B cell (primary cell): Measurements from ENCODE around the gene RFC5. TPM values are rescaled to one million over a fixed set of nuclear protein-coding genes. Genes with fewer than 3 reads are reported as not detected.

ENCODE experiments used
- ATAC-seq: fragments of 200-7000 bp; cut with Tn5 transposase; one replicate; pipeline ENCODE4 v1.10.0; 2021; ENCODE audit warnings: low read depth, mild to moderate bottlenecking, moderate number of reproducible peaks, moderate library complexity
- CTCF ChIA-PET: fragments of 350-600 bp; sonication (Branson Sonifier 250); formaldehyde crosslinking; loops from one replicate; lab custom pipeline; 2021; ENCODE audit warnings: antibody characterized with exemption, inconsistent platforms; lab: Charles Lee
- POLR2A ChIA-PET: fragments of 350-600 bp; sonication (Branson Sonifier 250); formaldehyde crosslinking; loops from one replicate; lab custom pipeline; 2021; ENCODE audit warnings: antibody characterized with exemption; lab: Charles Lee
- DNase-seq: peaks from one replicate; pipeline ENCODE4 v3.0.0; 2013
- H2AFZ ChIP-seq: 2 replicates; pipeline ENCODE4 v1.6.1; 2012; ENCODE audit warnings: mild to moderate bottlenecking, low read depth, low read length; ENCODE audit not compliant: insufficient read depth, poor library complexity, severe bottlenecking
- H3K27ac ChIP-seq, 2 donors: 1 replicate in 1 of 2; 2 replicates in 1 of 2; pipeline ENCODE4 v1.5.1; 2012 to 2013; ENCODE audit warnings: low read length in 2 of 2, mild to moderate bottlenecking in 2 of 2, moderate library complexity in 1 of 2
- H3K27me3 ChIP-seq, 4 experiments: fragments of 200-600 bp in 1 of 4; sonication (generic) in 1 of 4; replicated peaks in 1 of 4; 1 replicate in 2 of 4; 2 replicates in 2 of 4; pipeline versions ENCODE4 v1.6.1 to v1.7.0; 2013 to 2016; ENCODE audit warnings: low read length in 3 of 4, mild to moderate bottlenecking in 2 of 4, mixed read lengths in 1 of 4, moderate library complexity in 1 of 4; ENCODE audit not compliant: insufficient read depth in 4 of 4, control insufficient read depth in 3 of 4; ENCODE audit errors: control extremely low read depth in 1 of 4
- H3K36me3 ChIP-seq, 2 experiments: replicated peaks in 1 of 2; 1 replicate in 1 of 2; 2 replicates in 1 of 2; pipeline versions ENCODE4 v1.6.1 to v1.7.1; 2013; ENCODE audit warnings: low read length in 1 of 2; ENCODE audit not compliant: insufficient read depth in 2 of 2, control insufficient read depth in 1 of 2; ENCODE audit errors: control extremely low read depth in 1 of 2, extremely low read depth in 1 of 2
- H3K4me1 ChIP-seq, 2 donors: fragments of 200-600 bp in 1 of 2; sonication (generic) in 1 of 2; 1 replicate in 1 of 2; 2 replicates in 1 of 2; pipeline versions ENCODE4 v1.5.1 to v1.6.1; 2013 to 2017; ENCODE audit warnings: low read length in 2 of 2; ENCODE audit not compliant: control insufficient read depth in 2 of 2, insufficient read depth in 2 of 2
- H3K4me2 ChIP-seq: replicated peaks from 2 replicates; pipeline ENCODE3; 2012; ENCODE audit warnings: mild to moderate bottlenecking, low read depth, low read length; ENCODE audit not compliant: poor library complexity, severe bottlenecking
- H3K4me3 ChIP-seq, 5 experiments: fragments of 200-600 bp in 1 of 5; sonication (generic) in 1 of 5; 1 replicate in 3 of 5; 2 replicates in 2 of 5; pipeline versions ENCODE4 v1.5.1 to v1.7.0; 2011 to 2016; ENCODE audit warnings: low read length in 4 of 5, mild to moderate bottlenecking in 4 of 5, low read depth in 2 of 5, control low read depth in 1 of 5, moderate library complexity in 1 of 5; ENCODE audit not compliant: insufficient read depth in 1 of 5; ENCODE audit errors: control extremely low read depth in 1 of 5, extremely low read depth in 1 of 5
- H3K79me2 ChIP-seq: fragments of 200-600 bp; sonication (generic); one replicate; pipeline ENCODE4 v1.6.0; 2016; ENCODE audit warnings: low read length; ENCODE audit not compliant: control insufficient read depth, insufficient read depth
- H3K9ac ChIP-seq: fragments of 200-600 bp; sonication (generic); 2 replicates; pipeline ENCODE4 v1.6.1; 2017; ENCODE audit warnings: mild to moderate bottlenecking, low read length, moderate library complexity
- H3K9me3 ChIP-seq, 3 donors: one replicate each; pipeline versions ENCODE4 v1.6.1 to v1.7.1; 2013; ENCODE audit warnings: low read length in 2 of 3; ENCODE audit not compliant: control insufficient read depth in 2 of 3, insufficient read depth in 1 of 3; ENCODE audit errors: control extremely low read depth in 1 of 3
- H4K20me1 ChIP-seq: 2 replicates; pipeline ENCODE4 v1.6.0; 2012; ENCODE audit warnings: mild to moderate bottlenecking, low read length; ENCODE audit not compliant: insufficient read depth, control insufficient read depth, poor library complexity, severe bottlenecking
- H3K27ac Mint-ChIP-seq: one replicate; pipeline ENCODE4 v1.8.0; 2021; ENCODE audit warnings: mixed read lengths
- H3K27me3 Mint-ChIP-seq: one replicate; pipeline ENCODE4 v1.8.0; 2021; ENCODE audit warnings: mixed read lengths
- H3K4me1 Mint-ChIP-seq: one replicate; pipeline ENCODE4 v1.8.0; 2021; ENCODE audit warnings: mixed read lengths
- H3K4me3 Mint-ChIP-seq: one replicate; pipeline ENCODE4 v1.8.0; 2021; ENCODE audit warnings: mixed read lengths
- H3K9me3 Mint-ChIP-seq: one replicate; pipeline ENCODE4 v1.8.0; 2022; ENCODE audit warnings: mixed read lengths; ENCODE audit not compliant: insufficient read depth
- CTCF ChIP-seq: fragments of 200-600 bp; IDR thresholded peaks from one replicate; pipeline ENCODE4 v1.8.0; 2022; ENCODE audit warnings: antibody characterized with exemption, mild to moderate bottlenecking
- EZH2 ChIP-seq: IDR thresholded peaks from 2 replicates; pipeline ENCODE4 v1.6.1; 2012; ENCODE audit warnings: borderline replicate concordance, low read depth, mild to moderate bottlenecking, moderate library complexity, low read length; ENCODE audit not compliant: insufficient read depth, poor library complexity, severe bottlenecking
- WGBS: methylation state at CpG from one replicate; pipeline ENCODE4 v1.1.5; 2013; ENCODE audit warnings: missing lambda C conversion rate; ENCODE audit not compliant: insufficient coverage; 5-methylcytosine and 5-hydroxymethylcytosine counted together
- intact Hi-C: fragments of 100-400 bp; cut with micrococcal nuclease; formaldehyde crosslinking; loops from one replicate; pipeline ENCODE4 v1.10.0; 2022
- polyA plus RNA-seq: library from polyadenylated mRNA; depleted of rRNA; stranded (reverse); fragments of >200 nt; gene quantifications from 2 replicates; pipeline ENCODE4 v1.2.3, GENCODE V29; 2012
- total RNA-seq, 2 donors: library from RNA; stranded (reverse); fragments of 120-200 nt in 1 of 2; gene quantifications; 1 replicate in 1 of 2; 2 replicates in 1 of 2; pipeline versions ENCODE4 v1.2.3 to v1.2.4, GENCODE V29; 2013 to 2022

RFC5 gene
- total and polyA plus RNA-seq, 2 donors (not counting 1 experiment from before 2014, with no cell fraction given), result 22.7 to 23.2 TPM

DNA sequence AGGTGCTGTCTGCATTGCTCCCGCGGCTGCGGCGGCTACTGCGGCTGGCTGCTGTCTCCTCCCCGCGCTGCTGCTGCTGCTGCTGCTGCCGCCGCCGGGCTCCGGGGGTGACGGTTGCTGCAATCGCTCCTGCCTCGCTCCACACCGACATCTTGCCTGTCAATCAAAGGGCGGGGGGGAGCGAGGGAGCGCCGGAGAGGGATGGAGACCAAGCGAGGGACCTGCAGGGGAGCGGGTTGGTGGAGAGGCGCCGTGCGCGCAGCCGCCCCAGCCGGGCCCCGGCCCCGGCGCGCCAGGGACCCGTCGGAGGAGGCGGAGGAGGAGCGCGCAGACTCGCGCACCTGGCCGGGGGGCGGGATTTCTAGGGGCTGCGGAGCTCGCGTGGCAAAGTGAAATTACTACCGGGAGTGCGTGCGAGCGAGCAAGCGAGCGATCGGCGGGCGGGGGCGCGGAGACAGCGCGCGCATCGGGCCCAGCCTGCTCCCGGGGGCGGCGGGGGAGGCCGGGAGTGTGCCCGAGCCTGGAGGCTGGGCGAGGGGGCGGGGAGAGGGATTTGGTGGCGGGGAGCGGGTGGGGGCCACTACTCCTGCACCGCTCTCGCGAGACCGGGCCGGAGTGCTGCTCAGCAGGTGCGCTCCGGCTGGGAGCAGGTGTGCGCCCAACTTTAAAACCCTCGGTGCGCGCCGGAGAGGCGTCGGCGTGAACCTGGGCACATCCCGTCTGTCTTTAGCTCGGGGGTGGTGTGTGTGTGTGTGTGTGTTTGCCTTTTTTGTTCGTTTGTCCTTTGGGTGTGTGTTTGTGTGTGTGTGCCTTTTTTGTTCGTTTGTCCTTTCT lies 47.5 kb upstream of the RFC5 start, which contains the start of gene KSR2:
KSR2 (minus strand) TSS at position 165 of the 834 bp plus-strand sequence. CDS start 735 bp downstream, outside the sequence.
- H3K79me2 ChIP-seq, result no peaks in the 10 kb centered on the region
- Mint-ChIP-seq H3K27me3 (peaks cover 66% of the 10 kb centered on the region), H3K4me3 (peak within 1 kb of the TSS; percentile 77), H3K27ac (no peak within 1 kb of the TSS), H3K4me1 (peaks cover 7% of the 10 kb centered on the region), H3K9me3 (peaks cover 11% of the 10 kb centered on the region)
- WGBS, result 1% methylated on average over 84 of the region's 86 CpGs
- peak within 1 kb of the TSS; percentile 69 for H3K4me2 ChIP-seq
- peak within 1 kb of the TSS; percentile 58 for H2AFZ ChIP-seq
- peaks cover 0 to 14% (median 9%) of the 10 kb centered on the region in 3 donors for H3K9me3 ChIP-seq
- TF ChIP-seq CTCF, result no peak
- no peak for TF ChIP-seq EZH2
- no peaks in the 10 kb centered on the region for H4K20me1 ChIP-seq
- CTCF ChIA-PET, result no interaction called here
- H3K4me1 ChIP-seq, result peaks cover 8 to 9% of the 10 kb centered on the region in 2 donors
- H3K9ac ChIP-seq, result peak within 1 kb of the TSS; percentile 29
- intact Hi-C loops, result no loop called here
- H3K27me3 ChIP-seq, result peaks cover 0 to 29% (median 12%) of the 10 kb centered on the region in 4 experiments
- peak; percentile 28 for DNase-seq
- no peaks in the 10 kb centered on the region for H3K36me3 ChIP-seq
- H3K4me3 ChIP-seq, result peak within 1 kb of the TSS in 3 of 5 experiments; percentile 15 to 36 (median 29)
- POLR2A ChIA-PET, result no interaction called here
- ATAC-seq, result peak; percentile 17
- H3K27ac ChIP-seq, result no peak within 1 kb of the TSS

- Histone ChIP-seq H3K9ac (no peak overlapping the region), H3K79me2 (no peaks in the 10 kb centered on the region), H3K27me3 (peaks cover 0 to 29% (median 10%) of the 10 kb centered on the region in 4 experiments), H3K4me2 (no peak overlapping the region), H3K9me3 (peaks cover 0 to 14% (median 7%) of the 10 kb centered on the region in 3 donors), H3K27ac (no peak overlapping the region), H4K20me1 (no peaks in the 10 kb centered on the region), H3K4me1 (peaks cover 8 to 9% of the 10 kb centered on the region in 2 donors), H3K36me3 (no peaks in the 10 kb centered on the region), H2AFZ (no peak overlapping the region), H3K4me3 (no peak overlapping the region)
- Mint-ChIP-seq H3K4me1 (peaks cover 7% of the 10 kb centered on the region), H3K4me3 (peak overlapping the region; percentile 23), H3K9me3 (peaks cover 11% of the 10 kb centered on the region), H3K27me3 (peaks cover 63% of the 10 kb centered on the region), H3K27ac (no peak overlapping the region)
- DNase-seq (no peak), ATAC-seq (no peak)
- ChIA-PET CTCF (no interaction called here), POLR2A (no interaction called here)
- TF ChIP-seq CTCF (no peak), EZH2 (no peak)
- WGBS, result no CpG with 5 or more reads among the region's 4 CpGs
- intact Hi-C loops, result no loop called here
Measured at GRCh38 chr12:117970334-117970733, 46.2 kb upstream of the RFC5 start.
